Femur (tissue), 1 donor: ENCODE data around the gene GATAD2B.
"Not testable (repeated sequence)": the region's sequence is repeated elsewhere in the genome, so short reads cannot be mapped to it uniquely, and the experiment has no call there.

Source experiments
- DNase-seq: peaks from one replicate; pipeline ENCODE4 v3.0.0-alpha.2; 2017

GATAD2B gene

GRCh38 chr1:153794624-153795329 is 128.0 kb downstream of the GATAD2B start:
- DNase-seq: no peak

GRCh38 chr1:153793973-153794615 is 128.7 kb downstream of the GATAD2B start:
- no peak for DNase-seq

GRCh38 chr1:153793261-153793972 is 129.4 kb downstream of the GATAD2B start:
- no peak for DNase-seq

- no peak for DNase-seq
These were observed 130.1 kb downstream of the GATAD2B start for GRCh38 chr1:153792631-153793041.

GRCh38 chr1:153791648-153792253 is 131.0 kb downstream of the GATAD2B start:
- DNase-seq: no peak

GRCh38 chr1:153790966-153791647 is 131.7 kb downstream of the GATAD2B start:
- no peak for DNase-seq

- DNase-seq: peak; percentile 93
These were observed 132.3 kb downstream of the GATAD2B start for GRCh38 chr1:153790313-153790965.

GRCh38 chr1:153789478-153790034 is 133.2 kb downstream of the GATAD2B start:
- no peak for DNase-seq

GRCh38 chr1:153786038-153786790 is 136.6 kb downstream of the GATAD2B start:
- no peak for DNase-seq

GRCh38 chr1:153783233-153784190 is 139.3 kb downstream of the GATAD2B start:
- DNase-seq: peak; percentile 95

- DNase-seq: not testable (repeated sequence)
These were observed 140.1 kb downstream of the GATAD2B start for GRCh38 chr1:153782648-153783047.

GRCh38 chr1:153780551-153780950 is 142.2 kb downstream of the GATAD2B start:
- no peak for DNase-seq

GRCh38 chr1:153779781-153780541 is 142.8 kb downstream of the GATAD2B start:
- no peak for DNase-seq

GRCh38 chr1:153778824-153779519 is 143.8 kb downstream of the GATAD2B start:
- no peak for DNase-seq

GRCh38 chr1:153778051-153778823 is 144.5 kb downstream of the GATAD2B start:
- DNase-seq: no peak

- DNase-seq: no peak
These were observed 145.1 kb downstream of the GATAD2B start for GRCh38 chr1:153777648-153778047.

- DNase-seq: no peak
These were observed 145.9 kb downstream of the GATAD2B start for GRCh38 chr1:153776845-153777370.
